ENCODE data around the gene C17orf114.

Gene C17orf114

DNA sequence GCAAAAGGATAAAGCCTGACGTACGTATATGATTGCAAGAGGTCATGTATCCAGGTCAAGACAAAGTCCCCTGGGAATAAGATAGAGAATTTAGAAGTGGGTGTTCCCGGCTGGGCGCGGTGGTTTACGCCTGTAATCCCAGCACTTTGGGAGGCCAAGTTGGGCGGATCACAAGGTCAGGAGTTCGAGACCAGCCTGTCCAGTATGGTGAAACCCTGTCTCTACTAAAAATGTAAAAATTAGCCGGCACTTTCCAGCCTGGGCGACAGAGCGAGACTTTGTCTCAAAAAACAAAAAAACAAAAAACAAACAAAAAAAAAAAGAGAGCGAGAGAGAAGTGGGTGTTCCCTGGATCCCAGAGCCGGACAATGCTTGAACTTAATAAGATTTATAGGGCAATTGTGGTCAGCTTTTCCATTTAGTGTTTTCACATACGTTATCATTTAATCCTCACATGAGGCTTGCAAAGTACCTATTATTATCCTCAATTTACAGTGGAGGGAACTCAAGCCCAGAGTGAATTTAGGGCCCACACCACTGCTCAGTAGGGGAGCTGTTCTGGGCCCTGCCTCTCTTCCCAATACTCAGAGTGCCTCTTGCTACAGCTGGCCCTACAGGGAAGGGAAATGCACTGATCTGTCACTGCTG, 13.8 kb downstream of the C17orf114 start:
- DNase-seq (ENCODE audit: low spot score) = no peak

- DNase-seq (ENCODE audit: low spot score) = no peak
Observed at GRCh38 chr17:4786516-4786915, 15.6 kb downstream of the C17orf114 start.

- DNase-seq (ENCODE audit: low spot score) = no peak
Observed at GRCh38 chr17:4786106-4786511, 16.0 kb downstream of the C17orf114 start, which contains the start of gene VMO1. TSS of gene VMO1 (minus strand) at chr17:4786364. CDS start at chr17:4786352, 12 bp downstream.

GRCh38 chr17:4785311-4786105, 16.6 kb downstream of the C17orf114 start:
- DNase-seq (ENCODE audit: low spot score) = no peak

- no peak for DNase-seq (ENCODE audit: low spot score)
Observed at GRCh38 chr17:4782652-4783051, 19.5 kb downstream of the C17orf114 start.

GRCh38 chr17:4780325-4780955, 21.7 kb downstream of the C17orf114 start:
- no peak for DNase-seq (ENCODE audit: low spot score)

DNA sequence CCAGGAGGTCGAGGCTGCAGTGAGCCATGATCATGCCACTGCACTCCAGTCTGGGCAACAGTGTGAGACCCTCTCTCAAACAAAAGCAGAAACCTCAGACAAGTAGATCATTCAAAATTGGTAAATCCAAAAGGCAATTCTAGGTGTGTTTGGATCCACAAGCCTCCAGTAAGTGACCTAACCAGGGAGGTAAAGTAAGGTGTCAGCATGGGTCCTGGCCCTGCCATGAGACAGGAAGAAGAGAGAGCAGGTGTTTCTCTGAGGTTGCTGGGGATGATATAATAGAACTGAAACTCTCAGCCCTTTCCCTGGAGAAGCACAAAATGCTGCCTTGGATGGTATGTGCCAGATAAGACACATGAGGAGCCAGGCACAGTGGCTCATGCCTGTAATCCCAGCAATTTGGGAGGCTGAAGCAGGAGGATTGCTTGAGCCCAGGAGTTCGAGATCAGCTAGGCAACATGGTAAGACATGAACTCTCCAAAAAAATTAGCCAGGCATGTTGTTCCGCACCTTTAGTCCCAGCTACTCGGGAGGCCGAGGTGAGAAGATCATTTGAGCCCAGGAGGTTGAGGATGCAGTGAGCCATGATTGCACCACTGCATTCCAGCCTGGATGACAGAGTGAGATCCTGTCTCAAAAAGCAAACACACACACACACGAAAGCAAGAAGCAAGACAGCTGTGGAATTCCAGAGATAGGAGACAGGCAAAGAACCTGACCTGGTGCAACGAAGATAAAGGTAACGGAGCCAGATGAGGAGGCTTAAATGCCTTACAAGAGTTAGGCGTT, 24.0 kb downstream of the C17orf114 start:
- no peak for DNase-seq (ENCODE audit: low spot score)

DNA sequence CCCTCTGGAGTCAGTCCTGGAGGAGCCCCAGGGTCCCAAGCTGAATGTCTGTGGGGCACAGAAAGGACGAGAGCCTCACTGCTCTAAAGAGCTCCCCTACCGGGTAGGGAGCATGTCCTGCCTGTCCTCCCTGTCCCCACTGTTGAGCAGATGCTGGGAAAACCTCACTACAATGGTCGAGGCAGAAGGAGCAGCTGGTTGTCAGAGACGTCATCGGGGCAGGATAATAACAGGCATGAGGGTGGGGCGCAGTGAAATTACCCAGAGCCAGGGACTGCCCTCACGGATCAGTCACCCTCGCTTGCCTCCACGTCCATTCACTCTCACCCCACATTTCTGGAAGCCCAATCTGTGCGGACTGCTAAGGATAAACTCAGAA, 29.9 kb downstream of the C17orf114 start:
- no peak for DNase-seq (ENCODE audit: low spot score)

DNA sequence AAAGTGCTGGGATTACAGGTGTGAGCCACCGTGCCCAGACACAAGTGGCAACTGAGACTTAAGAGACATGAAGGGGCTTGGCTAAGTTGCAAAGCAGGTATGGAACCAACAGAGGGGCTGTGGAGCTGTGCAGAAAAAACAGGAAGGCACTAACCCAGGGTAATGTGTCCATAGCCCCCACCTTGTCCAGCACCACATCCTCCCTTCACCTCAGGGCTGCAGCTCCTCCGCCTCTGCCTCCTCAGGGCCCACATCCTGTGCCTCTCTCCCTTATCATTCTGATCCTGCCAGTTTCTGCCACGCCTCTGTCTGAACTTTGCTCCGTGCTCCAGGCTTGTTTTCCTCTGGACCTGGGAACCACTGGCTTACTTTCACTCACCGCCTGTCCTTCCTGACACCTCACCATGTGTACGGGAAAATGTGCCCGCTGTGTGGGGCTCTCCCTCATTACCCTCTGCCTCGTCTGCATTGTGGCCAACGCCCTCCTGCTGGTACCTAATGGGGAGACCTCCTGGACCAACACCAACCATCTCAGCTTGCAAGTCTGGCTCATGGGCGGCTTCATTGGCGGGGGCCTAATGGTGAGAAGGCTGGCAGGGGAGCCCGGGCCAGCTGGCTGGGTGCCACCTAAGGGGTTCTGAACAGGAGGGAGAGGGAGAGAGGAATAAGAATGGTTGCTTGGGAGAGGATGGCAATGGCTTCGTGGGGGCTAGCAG, 30.5 kb downstream of the C17orf114 start, which contains the start of gene TM4SF5:
TSS of gene TM4SF5 (plus strand) at position 368 of the 716 bp plus-strand sequence. CDS start at position 405, 37 bp downstream.
- no peak for DNase-seq (ENCODE audit: low spot score)

DNA sequence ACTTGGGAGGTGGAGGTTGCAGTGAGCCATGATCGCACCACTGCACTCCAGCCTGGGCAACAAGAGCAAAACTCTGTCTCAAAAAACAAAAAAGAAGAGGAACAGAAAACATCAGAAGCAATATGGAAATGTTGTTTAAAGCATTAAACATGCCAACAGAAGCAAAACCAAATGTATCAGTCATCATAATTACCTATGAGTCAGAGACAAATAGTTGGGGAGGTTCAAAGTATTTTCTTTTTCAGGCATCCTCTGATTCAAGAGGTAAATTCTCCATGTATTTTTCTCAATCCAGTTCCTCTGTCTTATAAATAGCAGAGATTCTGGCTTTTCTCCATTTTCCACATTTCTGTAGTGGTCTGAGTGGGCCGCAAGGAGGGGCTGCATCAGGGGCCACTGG, 32.5 kb downstream of the C17orf114 start:
- no peak for DNase-seq (ENCODE audit: low spot score)

GRCh38 chr17:4768298-4768697, 33.8 kb downstream of the C17orf114 start:
- no peak for DNase-seq (ENCODE audit: low spot score)

DNA sequence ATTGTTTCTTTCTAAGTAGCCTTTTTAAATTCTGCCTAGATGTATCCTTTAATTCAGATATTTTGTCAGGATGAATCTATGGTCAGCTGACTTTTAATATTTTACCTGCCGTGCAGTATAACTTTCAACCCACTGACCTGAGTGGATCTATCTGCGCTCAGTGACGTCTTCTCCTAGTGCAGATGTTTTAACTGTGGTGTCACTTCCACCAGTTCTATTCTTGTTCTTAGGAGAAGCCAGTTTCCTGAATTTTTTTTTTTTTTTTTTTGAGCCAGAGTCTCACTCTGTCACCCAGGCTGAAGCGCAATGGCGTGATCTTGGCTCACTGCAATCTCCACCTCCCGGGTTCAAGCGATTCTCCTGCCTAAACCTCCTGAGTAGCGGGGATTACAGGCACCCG, 35.4 kb downstream of the C17orf114 start:
- no peak for DNase-seq (ENCODE audit: low spot score)

DNA sequence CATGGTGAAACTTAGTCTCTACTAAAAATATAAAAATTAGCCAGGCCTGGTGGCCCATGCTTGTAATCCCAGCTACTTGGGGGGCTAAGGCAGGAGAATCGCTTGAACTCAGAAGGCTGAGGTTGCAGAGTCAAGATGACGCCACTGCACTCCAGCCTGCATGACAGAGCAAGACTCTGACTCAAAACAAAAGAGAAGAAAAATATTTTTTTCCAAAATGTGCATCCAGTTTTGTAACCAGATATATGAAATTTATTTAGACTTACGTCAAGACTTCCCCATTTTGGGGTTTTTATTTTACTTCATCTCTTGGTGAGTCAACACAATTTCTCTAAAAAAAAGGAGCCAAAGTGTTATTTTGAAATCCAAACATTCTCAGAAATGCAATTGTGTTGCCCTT, 35.9 kb downstream of the C17orf114 start:
- DNase-seq (ENCODE audit: low spot score) = no peak

- no peak for DNase-seq (ENCODE audit: low spot score)
Observed at GRCh38 chr17:4764595-4764994, 37.5 kb downstream of the C17orf114 start.

GRCh38 chr17:4759776-4760236, 42.3 kb downstream of the C17orf114 start:
- DNase-seq (ENCODE audit: low spot score) = no peak

GRCh38 chr17:4753392-4753791, 48.7 kb downstream of the C17orf114 start:
- no peak for DNase-seq (ENCODE audit: low spot score)

GRCh38 chr17:4751932-4752331, 50.2 kb downstream of the C17orf114 start:
- DNase-seq (ENCODE audit: low spot score) = no peak
